Adipocyte (in vitro differentiated cells): ENCODE data around the gene UGGT1.

Experiments
- DNase-seq: peaks from one replicate; pipeline ENCODE4 v3.0.0-alpha.2; 2015; ENCODE audit warnings: low read depth
- H3K27me3 ChIP-seq: replicated peaks from 2 replicates; pipeline ENCODE4 v1.7.0; 2013; ENCODE audit warnings: mild to moderate bottlenecking, low read length, moderate library complexity; ENCODE audit not compliant: control insufficient read depth, insufficient read depth
- H3K36me3 ChIP-seq: 2 replicates; pipeline ENCODE4 v1.7.0; 2013; ENCODE audit warnings: low read length, mild to moderate bottlenecking, moderate library complexity; ENCODE audit not compliant: control insufficient read depth, insufficient read depth, severe bottlenecking
- H3K4me1 ChIP-seq: 2 replicates; pipeline ENCODE4 v1.7.0; 2013; ENCODE audit warnings: mild to moderate bottlenecking, low read length, moderate library complexity; ENCODE audit not compliant: control insufficient read depth, insufficient read depth
- H3K4me3 ChIP-seq: 2 replicates; pipeline ENCODE4 v1.7.0; 2013; ENCODE audit warnings: mild to moderate bottlenecking, low read length, moderate library complexity
- H3K9ac ChIP-seq: 2 replicates; pipeline ENCODE4 v1.7.0; 2013; ENCODE audit warnings: mild to moderate bottlenecking, low read length, moderate library complexity
- H3K9me3 ChIP-seq: 2 replicates; pipeline ENCODE4 v1.7.0; 2013; ENCODE audit warnings: mild to moderate bottlenecking, low read length, moderate library complexity; ENCODE audit not compliant: control insufficient read depth

UGGT1 gene

GRCh38 chr2:128076461-128077106 is 14.4 kb upstream of the UGGT1 start:
- no peak for DNase-seq
- H3K4me1 ChIP-seq: no peaks in the 10 kb centered on the region
- peaks cover 12% of the 10 kb centered on the region for H3K27me3 ChIP-seq

GRCh38 chr2:128084757-128085156 is 6.2 kb upstream of the UGGT1 start:
- H3K9ac ChIP-seq: no peak overlapping the region

More at GRCh38 chr2:128076461-128077106, 14.4 kb upstream of the UGGT1 start:
- Histone ChIP-seq H3K9me3 (no peaks in the 10 kb centered on the region), H3K4me3 (no peak overlapping the region), H3K36me3 (no peaks in the 10 kb centered on the region), H3K9ac (no peak overlapping the region)

GRCh38 chr2:128086244-128086643 is 4.8 kb upstream of the UGGT1 start:
- Histone ChIP-seq H3K9ac (no peak overlapping the region), H3K4me1 (no peaks in the 10 kb centered on the region), H3K9me3 (peaks cover 9% of the 10 kb centered on the region), H3K4me3 (no peak overlapping the region), H3K36me3 (no peaks in the 10 kb centered on the region), H3K27me3 (no peaks in the 10 kb centered on the region)
- DNase-seq: no peak

More at GRCh38 chr2:128084757-128085156, 6.2 kb upstream of the UGGT1 start:
- Histone ChIP-seq H3K4me1 (no peaks in the 10 kb centered on the region), H3K36me3 (no peaks in the 10 kb centered on the region), H3K9me3 (peaks cover 9% of the 10 kb centered on the region), H3K27me3 (peaks cover 12% of the 10 kb centered on the region), H3K4me3 (no peak overlapping the region)
- DNase-seq: no peak

- H3K36me3 ChIP-seq: no peaks in the 10 kb centered on the region
- H3K9ac ChIP-seq: peak overlapping the region; percentile 99
- no peaks in the 10 kb centered on the region for H3K9me3 ChIP-seq
- no peaks in the 10 kb centered on the region for H3K27me3 ChIP-seq
- no peak for DNase-seq
- H3K4me1 ChIP-seq: peaks cover 10% of the 10 kb centered on the region
- peak overlapping the region; percentile 100 for H3K4me3 ChIP-seq
Measured at GRCh38 chr2:128090575-128090944, 440 bp upstream of the UGGT1 start.

- Histone ChIP-seq H3K9ac (peak overlapping the region; percentile 99), H3K36me3 (no peaks in the 10 kb centered on the region), H3K27me3 (no peaks in the 10 kb centered on the region), H3K9me3 (no peaks in the 10 kb centered on the region), H3K4me1 (peaks cover 10% of the 10 kb centered on the region), H3K4me3 (peak overlapping the region; percentile 100)
- DNase-seq: peak; percentile 68
Measured at GRCh38 chr2:128091726-128092080, 703 bp downstream of the UGGT1 start.

- Histone ChIP-seq H3K4me3 (peak overlapping the region; percentile 100), H3K36me3 (peaks cover 3% of the 10 kb centered on the region), H3K9me3 (no peaks in the 10 kb centered on the region), H3K9ac (peak overlapping the region; percentile 31), H3K27me3 (no peaks in the 10 kb centered on the region), H3K4me1 (peaks cover 10% of the 10 kb centered on the region)
- DNase-seq: no peak
Measured at GRCh38 chr2:128092656-128093055, 1.7 kb downstream of the UGGT1 start.

- peaks cover 11% of the 10 kb centered on the region for H3K36me3 ChIP-seq
- no peak for DNase-seq
- H3K27me3 ChIP-seq: no peaks in the 10 kb centered on the region
- H3K4me1 ChIP-seq: peaks cover 10% of the 10 kb centered on the region
- no peak overlapping the region for H3K4me3 ChIP-seq
- no peak overlapping the region for H3K9ac ChIP-seq
- H3K9me3 ChIP-seq: no peaks in the 10 kb centered on the region
Measured at GRCh38 chr2:128093762-128094161, 2.8 kb downstream of the UGGT1 start.

- DNase-seq: no peak
- peaks cover 10% of the 10 kb centered on the region for H3K4me1 ChIP-seq
- H3K9ac ChIP-seq: no peak overlapping the region
- no peaks in the 10 kb centered on the region for H3K27me3 ChIP-seq
- peaks cover 16% of the 10 kb centered on the region for H3K36me3 ChIP-seq
- no peaks in the 10 kb centered on the region for H3K9me3 ChIP-seq
- no peak overlapping the region for H3K4me3 ChIP-seq
Measured at GRCh38 chr2:128095201-128095600, 4.2 kb downstream of the UGGT1 start.

GRCh38 chr2:128103407-128103806 is 12.4 kb downstream of the UGGT1 start:
- Histone ChIP-seq H3K4me3 (no peak overlapping the region), H3K9me3 (no peaks in the 10 kb centered on the region), H3K27me3 (no peaks in the 10 kb centered on the region), H3K4me1 (peaks cover 3% of the 10 kb centered on the region), H3K36me3 (peaks cover 37% of the 10 kb centered on the region), H3K9ac (no peak overlapping the region)
- no peak for DNase-seq

- Histone ChIP-seq H3K9ac (no peak overlapping the region), H3K36me3 (peaks cover 44% of the 10 kb centered on the region)
Measured at GRCh38 chr2:128105072-128105471, 14.1 kb downstream of the UGGT1 start.

GRCh38 chr2:128108166-128108565 is 17.2 kb downstream of the UGGT1 start:
- Histone ChIP-seq H3K9ac (no peak overlapping the region), H3K9me3 (no peaks in the 10 kb centered on the region), H3K4me1 (peaks cover 1% of the 10 kb centered on the region), H3K36me3 (peaks cover 50% of the 10 kb centered on the region), H3K27me3 (no peaks in the 10 kb centered on the region), H3K4me3 (no peak overlapping the region)
- no peak for DNase-seq

More at GRCh38 chr2:128105072-128105471, 14.1 kb downstream of the UGGT1 start:
- H3K4me1 ChIP-seq: peaks cover 3% of the 10 kb centered on the region
- no peak for DNase-seq
- no peaks in the 10 kb centered on the region for H3K27me3 ChIP-seq
- H3K4me3 ChIP-seq: no peak overlapping the region
- H3K9me3 ChIP-seq: no peaks in the 10 kb centered on the region

- H3K27me3 ChIP-seq: no peaks in the 10 kb centered on the region
- H3K36me3 ChIP-seq: peaks cover 51% of the 10 kb centered on the region
- H3K4me3 ChIP-seq: no peak overlapping the region
- DNase-seq: no peak
- no peak overlapping the region for H3K9ac ChIP-seq
- no peaks in the 10 kb centered on the region for H3K4me1 ChIP-seq
- H3K9me3 ChIP-seq: no peaks in the 10 kb centered on the region
Measured at GRCh38 chr2:128109243-128109642, 18.2 kb downstream of the UGGT1 start.
